Stomach (tissue), 4 donors: ENCODE results near the gene LRRC37A.
"Not testable (repeated sequence)": the region's sequence is repeated elsewhere in the genome, so short reads cannot be mapped to it uniquely, and the experiment has no call there.

Source experiments
- CTCF ChIP-seq, 7 experiments: fragments of 450-650 bp in 4 of 7; fragments of 200-600 bp in 3 of 7; sonication (generic) in 3 of 7; IDR thresholded peaks; one replicate each; pipeline ENCODE4 v1.5.1; 2016 to 2019; ENCODE audit warnings: antibody characterized with exemption in 7 of 7, control low read depth in 2 of 7, mild to moderate bottlenecking in 1 of 7
- POLR2AphosphoS5 ChIP-seq, 3 donors: sonication (generic); formaldehyde crosslinking; IDR thresholded peaks; one replicate each; pipeline ENCODE4 v1.6.1; 2016; ENCODE audit warnings: antibody characterized with exemption in 3 of 3

GRCh38 chr17:46367520-46367919, 72.6 kb downstream of the LRRC37A start:
- not testable (repeated sequence) for TF ChIP-seq POLR2AphosphoS5, CTCF (IDR thresholded peaks at IDR 0.05)
